ENCODE data around the gene ANKRD35. TPM values are rescaled to one million over a fixed set of nuclear protein-coding genes. Genes with fewer than 3 reads are reported as not detected.

ANKRD35 gene
- total and polyA plus RNA-seq, 9 of the 15 experiments (the other 6 are each of a cell fraction or from before 2014, with no cell fraction given) = 0.07 to 0.14 (median 0.07) TPM; not detected in 5

DNA sequence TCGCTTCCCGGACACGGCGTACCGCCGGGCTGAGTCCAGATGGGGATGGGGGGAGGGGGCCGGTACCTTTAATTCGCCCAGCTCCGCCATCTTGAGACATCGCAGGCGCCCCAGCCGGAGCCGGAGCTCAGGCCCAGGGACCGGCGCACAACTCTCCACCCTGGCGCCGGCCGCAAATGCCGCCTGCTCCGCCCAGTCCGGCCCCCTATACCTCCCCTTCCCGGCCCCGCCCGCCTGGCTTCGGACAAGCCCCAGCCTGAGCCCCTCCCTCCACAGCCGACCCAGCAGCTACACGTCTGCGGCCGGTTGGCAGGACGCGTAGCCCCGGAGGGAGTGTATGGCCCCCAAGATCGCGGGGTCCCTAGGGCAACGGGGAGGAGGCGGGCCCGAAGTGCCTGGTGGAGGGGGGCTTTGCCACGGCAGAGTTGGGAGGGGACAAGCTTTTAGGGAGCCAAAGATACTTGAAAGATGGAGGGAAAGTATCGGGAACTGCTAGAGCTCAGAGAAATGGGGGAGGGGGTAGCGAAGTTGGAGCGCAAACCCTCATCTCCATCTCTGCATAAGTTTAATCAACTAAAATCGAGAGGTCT is 26.7 kb downstream of the ANKRD35 start, which contains the start of gene PIAS3 (continued):
- peak; percentile 87; the same call in 1 of the 2 replicates for TF ChIP-seq ZBTB7A (IDR thresholded peaks at IDR 0.05; ENCODE audit: borderline replicate concordance, control insufficient read depth, low read depth, low read length)
- 0 out of 2 replicates have a peak, but pooled peaks have one; percentile 9 for TF ChIP-seq ZNF444 (CRISPR knock-in tag; IDR thresholded peaks at IDR 0.05)
- TF ChIP-seq POLR2G (IDR thresholded peaks at IDR 0.05; ENCODE audit: low read depth, low read length) = peak; percentile 71
- TF ChIP-seq, protein P1, sequence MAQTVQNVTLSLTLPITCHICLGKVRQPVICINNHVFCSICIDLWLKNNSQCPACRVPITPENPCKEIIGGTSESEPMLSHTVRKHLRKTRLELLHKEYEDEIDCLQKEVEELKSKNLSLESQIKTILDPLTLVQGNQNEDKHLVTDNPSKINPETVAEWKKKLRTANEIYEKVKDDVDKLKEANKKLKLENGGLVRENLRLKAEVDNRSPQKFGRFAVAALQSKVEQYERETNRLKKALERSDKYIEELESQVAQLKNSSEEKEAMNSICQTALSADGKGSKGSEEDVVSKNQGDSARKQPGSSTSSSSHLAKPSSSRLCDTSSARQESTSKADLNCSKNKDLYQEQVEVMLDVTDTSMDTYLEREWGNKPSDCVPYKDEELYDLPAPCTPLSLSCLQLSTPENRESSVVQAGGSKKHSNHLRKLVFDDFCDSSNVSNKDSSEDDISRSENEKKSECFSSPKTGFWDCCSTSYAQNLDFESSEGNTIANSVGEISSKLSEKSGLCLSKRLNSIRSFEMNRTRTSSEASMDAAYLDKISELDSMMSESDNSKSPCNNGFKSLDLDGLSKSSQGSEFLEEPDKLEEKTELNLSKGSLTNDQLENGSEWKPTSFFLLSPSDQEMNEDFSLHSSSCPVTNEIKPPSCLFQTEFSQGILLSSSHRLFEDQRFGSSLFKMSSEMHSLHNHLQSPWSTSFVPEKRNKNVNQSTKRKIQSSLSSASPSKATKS (CRISPR knock-in tag; IDR thresholded peaks at IDR 0.05) = no peak
- TF ChIP-seq NCOR1 (IDR thresholded peaks at IDR 0.05) = no peak
- TF ChIP-seq CREM (IDR thresholded peaks at IDR 0.05; ENCODE audit: low read depth) = peak; percentile 29; the same call in 1 of the 2 replicates
- no peak for TF ChIP-seq ESRRA (IDR thresholded peaks at IDR 0.05; ENCODE audit: borderline replicate concordance, low read depth)
- peak; percentile 44; the same call in 1 of the 2 replicates for TF ChIP-seq KLF13 (tag; IDR thresholded peaks at IDR 0.05; ENCODE audit: borderline replicate concordance, low read depth)
- peak; percentile 54; the same call in 1 of the 2 replicates for TF ChIP-seq HDAC2 (IDR thresholded peaks at IDR 0.05)
- TF ChIP-seq RBBP5 (IDR thresholded peaks at IDR 0.05; ENCODE audit: borderline replicate concordance, insufficient read depth, low read length, poor library complexity, severe bottlenecking) = peak; percentile 77
- no peak; the same call in 1 of the 2 replicates for TF ChIP-seq MYC (IDR thresholded peaks at IDR 0.05; ENCODE audit: low read depth, low read length)
- TF ChIP-seq MYC (CRISPR knock-in tag; IDR thresholded peaks at IDR 0.05; ENCODE audit: borderline replicate concordance, low read depth) = no peak
- peak; percentile 63; the same call in 1 of the 2 replicates for TF ChIP-seq FOXK1 (CRISPR knock-in tag; IDR thresholded peaks at IDR 0.05; ENCODE audit: borderline replicate concordance)
- TF ChIP-seq ZNF589 (CRISPR knock-in tag; IDR thresholded peaks at IDR 0.05; ENCODE audit: low read depth) = 0 out of 2 replicates have a peak, but pooled peaks have one; percentile 39
- TF ChIP-seq CXXC5 (CRISPR knock-in tag; IDR thresholded peaks at IDR 0.05) = peak; percentile 47
- TF ChIP-seq L3MBTL2 (IDR thresholded peaks at IDR 0.05) = no peak
- TF ChIP-seq ATF7 (IDR thresholded peaks at IDR 0.05) = peak; percentile 44
- 0 out of 2 replicates have a peak, but pooled peaks have one; percentile 33 for TF ChIP-seq ZBTB17 (CRISPR knock-in tag; IDR thresholded peaks at IDR 0.05)
- peak in 1 of 2 experiments; percentile 98 for TF ChIP-seq NCOA2 (IDR thresholded peaks at IDR 0.05; ENCODE audit: partially characterized antibody in 2 of 2)
- TF ChIP-seq EGR1 (conservative IDR thresholded peaks at IDR 0.05) = no peak
- no peak for TF ChIP-seq ZNF398 (CRISPR knock-in tag; IDR thresholded peaks at IDR 0.05)
- TF ChIP-seq GTF2E2 (tag; IDR thresholded peaks at IDR 0.05) = peak; percentile 52; the same call in 1 of the 2 replicates
- TF ChIP-seq E2F3 (CRISPR knock-in tag; IDR thresholded peaks at IDR 0.05) = peak; percentile 9; the same call in 1 of the 2 replicates
- no peak for TF ChIP-seq ZNF511 (CRISPR knock-in tag; IDR thresholded peaks at IDR 0.05)
- no peak for TF ChIP-seq RBM14 (IDR thresholded peaks at IDR 0.05; ENCODE audit: borderline replicate concordance, insufficient read depth, low read depth, low read length)
